ENCODE results near the gene PTPRT.

The PTPRT gene

GRCh38 chr20:42053350-42053749 is 1136.4 kb downstream of the PTPRT start:
- TF ChIP-seq MAX (IDR thresholded peaks at IDR 0.05; ENCODE audit: low read depth, low read length) (no peak), MYC (IDR thresholded peaks at IDR 0.05; ENCODE audit: low read depth, low read length) (no peak), CTCF (IDR thresholded peaks at IDR 0.05; ENCODE audit: low read depth, low read length) (no peak), POLR2A (IDR thresholded peaks at IDR 0.05; ENCODE audit: extremely low read depth, insufficient read length) (no peak)
- no peak overlapping the region for H3K4me3 ChIP-seq (ENCODE audit: low read depth, low read length)
- no peak for DNase-seq (ENCODE audit: low read depth)

GRCh38 chr20:42051921-42052320 is 1137.8 kb downstream of the PTPRT start:
- no peak for TF ChIP-seq MAX (IDR thresholded peaks at IDR 0.05; ENCODE audit: low read depth, low read length)
- TF ChIP-seq CTCF (IDR thresholded peaks at IDR 0.05; ENCODE audit: low read depth, low read length): no peak
- no peak for TF ChIP-seq MYC (IDR thresholded peaks at IDR 0.05; ENCODE audit: low read depth, low read length)
- no peak for TF ChIP-seq POLR2A (IDR thresholded peaks at IDR 0.05; ENCODE audit: extremely low read depth, insufficient read length)
- DNase-seq (ENCODE audit: low read depth): no peak
- H3K4me3 ChIP-seq (ENCODE audit: low read depth, low read length): no peak overlapping the region

- TF ChIP-seq CTCF (IDR thresholded peaks at IDR 0.05; ENCODE audit: low read depth, low read length) (no peak), POLR2A (IDR thresholded peaks at IDR 0.05; ENCODE audit: extremely low read depth, insufficient read length) (no peak), MYC (IDR thresholded peaks at IDR 0.05; ENCODE audit: low read depth, low read length) (no peak), MAX (IDR thresholded peaks at IDR 0.05; ENCODE audit: low read depth, low read length) (no peak)
- no peak for DNase-seq (ENCODE audit: low read depth)
- no peak overlapping the region for H3K4me3 ChIP-seq (ENCODE audit: low read depth, low read length)
Measured at GRCh38 chr20:42046371-42047085, 1143.2 kb downstream of the PTPRT start.

GRCh38 chr20:42043921-42044320 is 1145.8 kb downstream of the PTPRT start:
- no peak for TF ChIP-seq POLR2A (IDR thresholded peaks at IDR 0.05; ENCODE audit: extremely low read depth, insufficient read length)
- no peak for TF ChIP-seq MAX (IDR thresholded peaks at IDR 0.05; ENCODE audit: low read depth, low read length)
- TF ChIP-seq MYC (IDR thresholded peaks at IDR 0.05; ENCODE audit: low read depth, low read length): no peak
- no peak for TF ChIP-seq CTCF (IDR thresholded peaks at IDR 0.05; ENCODE audit: low read depth, low read length)
- no peak for DNase-seq (ENCODE audit: low read depth)
- H3K4me3 ChIP-seq (ENCODE audit: low read depth, low read length): no peak overlapping the region

GRCh38 chr20:42041000-42041565 is 1148.6 kb downstream of the PTPRT start:
- no peak overlapping the region for H3K4me3 ChIP-seq (ENCODE audit: low read depth, low read length)
- TF ChIP-seq CTCF (IDR thresholded peaks at IDR 0.05; ENCODE audit: low read depth, low read length) (no peak), MYC (IDR thresholded peaks at IDR 0.05; ENCODE audit: low read depth, low read length) (no peak), MAX (IDR thresholded peaks at IDR 0.05; ENCODE audit: low read depth, low read length) (no peak), POLR2A (IDR thresholded peaks at IDR 0.05; ENCODE audit: extremely low read depth, insufficient read length) (no peak)
- no peak for DNase-seq (ENCODE audit: low read depth)

Data from NB4 (cell line).